ENCODE results near the gene DNAAF1.

The DNAAF1 gene

DNA sequence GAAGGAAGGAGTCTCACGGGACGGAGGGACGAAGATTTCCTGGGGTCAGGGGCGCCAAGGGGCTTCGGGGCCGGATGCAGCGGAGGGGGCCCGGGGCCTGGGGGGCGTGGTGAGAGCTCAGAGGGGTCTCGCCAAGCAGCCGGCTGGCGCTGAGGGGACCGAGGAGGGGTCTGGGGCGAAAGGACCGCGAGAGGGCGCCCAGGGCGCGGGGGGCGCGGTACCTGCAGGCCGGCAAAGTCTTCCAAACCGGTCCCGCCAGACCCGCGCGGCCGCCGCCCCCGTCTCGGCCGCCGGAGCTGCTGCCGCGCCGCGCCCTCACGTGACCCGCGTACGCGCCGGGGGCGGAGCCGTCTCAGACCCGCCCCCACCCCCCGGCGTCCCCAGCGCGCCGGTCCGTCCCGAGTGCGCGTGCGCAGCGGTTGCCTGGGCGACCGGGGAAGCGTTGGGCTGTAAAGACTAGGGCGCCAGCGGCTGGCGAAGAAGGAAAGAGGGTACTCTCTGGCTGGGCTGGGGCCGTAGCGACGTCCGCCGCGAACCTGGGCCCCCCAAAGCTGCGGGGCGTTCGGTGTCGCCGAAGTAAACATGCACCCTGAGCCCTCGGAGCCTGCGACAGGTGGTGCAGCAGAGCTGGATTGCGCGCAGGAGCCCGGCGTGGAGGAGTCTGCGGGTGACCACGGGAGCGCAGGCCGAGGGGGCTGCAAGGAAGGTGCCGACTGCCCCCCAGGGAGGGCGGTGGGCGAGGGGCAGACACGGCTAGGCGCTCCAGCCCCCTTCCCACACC is at the start of gene DNAAF1, which contains the start of gene HSDL1:
TSS of gene DNAAF1 (plus strand) at position 450 of the 781 bp plus-strand sequence. CDS start at position 583, 133 bp downstream.
TSS of gene HSDL1 (minus strand) at position 319 of the 781 bp plus-strand sequence. CDS start 13,856 bp downstream, outside the sequence.
- Histone ChIP-seq H3K27ac (ENCODE audit: low read depth in 2 of 2, low read length in 2 of 2) (peak within 1 kb of the TSS; percentile 55 to 67), H3K9me3 (ENCODE audit: control insufficient read depth in 2 of 2, low read length in 2 of 2) (no peaks in the 10 kb centered on the region), H3K4me3 (ENCODE audit: low read length in 2 of 2) (peak within 1 kb of the TSS; percentile 82), H3K27me3 (ENCODE audit: control insufficient read depth in 2 of 2, insufficient read depth in 2 of 2, low read length in 2 of 2) (no peaks in the 10 kb centered on the region), H3K9ac (ENCODE audit: low read depth in 1 of 2, low read length in 2 of 2) (peak within 1 kb of the TSS; percentile 68 to 70), H3K4me1 (ENCODE audit: control insufficient read depth in 2 of 2, insufficient read depth in 2 of 2, low read length in 2 of 2) (peaks cover 0 to 13% of the 10 kb centered on the region in 2 donors), H3K36me3 (ENCODE audit: control insufficient read depth in 2 of 2, insufficient read depth in 2 of 2, low read length in 2 of 2) (no peaks in the 10 kb centered on the region)

DNA sequence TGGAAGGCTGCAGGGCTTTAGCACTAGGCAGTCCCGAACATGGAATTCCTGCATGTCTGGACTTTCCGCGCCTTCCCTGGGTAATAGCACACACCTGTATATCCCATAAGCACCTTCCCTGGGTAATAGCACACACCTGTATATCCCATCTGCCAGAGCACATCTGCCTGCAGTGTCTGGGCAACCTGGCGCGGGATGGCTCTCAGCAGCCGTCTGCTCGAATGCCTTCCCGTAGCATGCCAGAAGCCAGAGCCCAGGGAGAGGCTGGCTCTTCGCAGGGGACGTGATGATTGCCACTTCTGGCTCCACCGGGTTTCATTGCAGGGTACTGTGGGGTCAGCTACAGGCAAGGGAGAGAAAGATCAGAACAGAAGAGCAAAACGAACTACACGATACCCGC is 49.6 kb upstream of the DNAAF1 start:
- Histone ChIP-seq H3K4me1 (ENCODE audit: control insufficient read depth in 2 of 2, insufficient read depth in 2 of 2, low read length in 2 of 2) (peaks cover 19 to 30% of the 10 kb centered on the region in 2 donors), H3K4me3 (ENCODE audit: low read length in 2 of 2) (no peak overlapping the region), H3K36me3 (ENCODE audit: control insufficient read depth in 2 of 2, insufficient read depth in 2 of 2, low read length in 2 of 2) (peaks cover 34 to 62% of the 10 kb centered on the region in 2 donors), H3K9ac (ENCODE audit: low read depth in 1 of 2, low read length in 2 of 2) (no peak overlapping the region), H3K27ac (ENCODE audit: low read depth in 2 of 2, low read length in 2 of 2) (peak overlapping the region; percentile 11 to 53), H3K27me3 (ENCODE audit: control insufficient read depth in 2 of 2, insufficient read depth in 2 of 2, low read length in 2 of 2) (no peaks in the 10 kb centered on the region), H3K9me3 (ENCODE audit: control insufficient read depth in 2 of 2, low read length in 2 of 2) (no peaks in the 10 kb centered on the region)

DNA sequence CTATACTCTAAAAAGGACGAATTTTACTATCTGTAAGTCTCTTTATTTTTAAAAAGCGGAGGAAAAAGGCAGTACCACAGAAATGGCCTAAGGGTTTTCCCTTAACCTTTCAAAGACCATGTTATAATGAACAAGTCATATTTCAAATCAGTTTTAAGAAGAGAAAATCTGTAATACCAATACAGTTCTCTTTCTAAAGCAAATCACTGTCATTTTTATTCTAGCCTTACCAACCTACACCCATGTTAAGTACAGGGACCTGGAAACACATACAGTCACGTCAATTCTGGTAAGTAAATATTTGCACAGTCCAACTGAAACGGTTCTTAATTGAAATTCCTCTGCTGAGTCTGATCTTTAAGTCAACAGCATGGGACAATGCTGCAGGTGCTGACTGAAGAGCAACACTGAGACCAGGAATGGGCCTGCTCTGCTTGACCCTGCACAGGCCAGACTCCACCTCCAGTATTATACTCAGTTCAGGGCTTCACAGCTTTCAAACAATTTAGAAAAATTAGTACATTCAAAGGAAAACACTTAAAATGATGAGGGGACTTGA is 48.6 kb upstream of the DNAAF1 start:
- Histone ChIP-seq H3K27me3 (ENCODE audit: control insufficient read depth in 2 of 2, insufficient read depth in 2 of 2, low read length in 2 of 2) (no peaks in the 10 kb centered on the region), H3K9me3 (ENCODE audit: control insufficient read depth in 2 of 2, low read length in 2 of 2) (no peaks in the 10 kb centered on the region), H3K4me1 (ENCODE audit: control insufficient read depth in 2 of 2, insufficient read depth in 2 of 2, low read length in 2 of 2) (peaks cover 19 to 30% of the 10 kb centered on the region in 2 donors), H3K36me3 (ENCODE audit: control insufficient read depth in 2 of 2, insufficient read depth in 2 of 2, low read length in 2 of 2) (peaks cover 33 to 56% of the 10 kb centered on the region in 2 donors), H3K4me3 (ENCODE audit: low read length in 2 of 2) (no peak overlapping the region), H3K27ac (ENCODE audit: low read depth in 2 of 2, low read length in 2 of 2) (peak overlapping the region; percentile 69 to 72), H3K9ac (ENCODE audit: low read depth in 1 of 2, low read length in 2 of 2) (peak overlapping the region in 1 of 2 donors; percentile 36)

DNA sequence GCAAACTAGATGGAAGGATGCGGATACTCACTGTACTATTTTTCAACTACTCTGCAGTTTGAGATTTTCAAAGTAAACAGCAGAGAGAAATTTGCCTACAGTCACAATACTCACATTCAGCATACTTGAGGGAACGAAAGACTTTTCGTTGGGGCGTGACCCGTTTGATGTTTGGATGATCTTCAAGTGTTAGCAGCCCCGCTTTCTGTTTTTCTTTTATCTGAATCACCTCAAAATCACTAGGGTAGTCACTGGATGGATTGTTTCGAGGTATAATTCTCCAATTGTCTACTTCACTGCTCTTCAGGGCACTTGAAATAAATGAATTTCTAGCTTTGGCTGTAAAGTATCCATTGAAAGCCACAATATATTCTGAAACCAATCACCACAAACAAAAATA is 46.2 kb upstream of the DNAAF1 start:
- H3K27ac ChIP-seq (ENCODE audit: low read depth in 2 of 2, low read length in 2 of 2) = no peak overlapping the region
- no peaks in the 10 kb centered on the region for H3K27me3 ChIP-seq (ENCODE audit: control insufficient read depth in 2 of 2, insufficient read depth in 2 of 2, low read length in 2 of 2)
- no peaks in the 10 kb centered on the region for H3K9me3 ChIP-seq (ENCODE audit: control insufficient read depth in 2 of 2, low read length in 2 of 2)
- H3K4me1 ChIP-seq (ENCODE audit: control insufficient read depth in 2 of 2, insufficient read depth in 2 of 2, low read length in 2 of 2) = peaks cover 8 to 19% of the 10 kb centered on the region in 2 donors
- no peak overlapping the region for H3K9ac ChIP-seq (ENCODE audit: low read depth in 1 of 2, low read length in 2 of 2)
- H3K4me3 ChIP-seq (ENCODE audit: low read length in 2 of 2) = no peak overlapping the region
- peaks cover 22 to 39% of the 10 kb centered on the region in 2 donors for H3K36me3 ChIP-seq (ENCODE audit: control insufficient read depth in 2 of 2, insufficient read depth in 2 of 2, low read length in 2 of 2)

DNA sequence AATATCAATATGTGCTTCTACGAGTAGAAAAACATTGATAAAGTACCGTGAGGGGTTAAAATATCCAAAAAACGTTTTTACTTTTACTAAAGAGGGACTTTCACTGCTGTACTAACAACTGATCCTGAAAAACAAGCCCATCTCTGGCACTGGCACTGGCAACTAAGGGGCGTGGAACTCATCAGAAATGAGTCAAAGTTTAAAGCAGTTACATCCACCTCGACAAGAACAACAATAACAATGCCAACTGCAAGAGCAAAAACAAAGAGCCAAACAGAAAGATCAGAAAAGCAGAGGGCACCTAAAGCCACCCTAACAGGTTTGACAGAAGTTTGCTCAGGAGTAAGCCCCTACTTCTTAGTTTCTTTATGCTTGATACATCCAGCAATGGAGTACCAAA is 41.4 kb upstream of the DNAAF1 start:
- no peak overlapping the region for H3K9ac ChIP-seq (ENCODE audit: low read depth in 1 of 2, low read length in 2 of 2)

DNA sequence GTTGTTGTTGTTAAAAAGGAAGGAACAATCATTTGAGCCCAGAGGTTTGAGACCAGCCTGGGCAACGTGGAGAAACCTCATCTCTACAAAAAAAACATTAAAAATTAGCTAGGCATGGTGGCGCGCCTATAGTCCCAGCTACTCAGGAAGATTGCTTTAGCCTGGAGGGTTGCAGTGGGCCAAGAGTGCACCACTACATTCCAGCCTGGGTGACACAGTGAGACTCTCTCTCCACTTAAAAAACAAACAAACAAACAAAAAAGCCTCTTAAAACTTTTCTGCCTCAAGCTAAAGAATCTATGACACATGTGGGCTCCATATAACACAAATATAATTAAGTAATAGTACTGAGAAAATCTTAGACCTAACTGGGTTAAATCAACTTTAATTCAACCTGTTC is 40.9 kb upstream of the DNAAF1 start:
- H3K36me3 ChIP-seq (ENCODE audit: control insufficient read depth in 2 of 2, insufficient read depth in 2 of 2, low read length in 2 of 2) = peaks cover 9 to 31% of the 10 kb centered on the region in 2 donors
- H3K4me1 ChIP-seq (ENCODE audit: control insufficient read depth in 2 of 2, insufficient read depth in 2 of 2, low read length in 2 of 2) = peaks cover 0 to 5% of the 10 kb centered on the region in 2 donors
- no peaks in the 10 kb centered on the region for H3K27me3 ChIP-seq (ENCODE audit: control insufficient read depth in 2 of 2, insufficient read depth in 2 of 2, low read length in 2 of 2)

More for the DNA sequence above, 41.4 kb upstream of the DNAAF1 start:
- Histone ChIP-seq H3K27ac (ENCODE audit: low read depth in 2 of 2, low read length in 2 of 2) (peak overlapping the region in 1 of 2 donors; percentile 17), H3K9me3 (ENCODE audit: control insufficient read depth in 2 of 2, low read length in 2 of 2) (no peaks in the 10 kb centered on the region), H3K27me3 (ENCODE audit: control insufficient read depth in 2 of 2, insufficient read depth in 2 of 2, low read length in 2 of 2) (no peaks in the 10 kb centered on the region), H3K36me3 (ENCODE audit: control insufficient read depth in 2 of 2, insufficient read depth in 2 of 2, low read length in 2 of 2) (peaks cover 7 to 29% of the 10 kb centered on the region in 2 donors), H3K4me3 (ENCODE audit: low read length in 2 of 2) (no peak overlapping the region), H3K4me1 (ENCODE audit: control insufficient read depth in 2 of 2, insufficient read depth in 2 of 2, low read length in 2 of 2) (peaks cover 0 to 5% of the 10 kb centered on the region in 2 donors)

DNA sequence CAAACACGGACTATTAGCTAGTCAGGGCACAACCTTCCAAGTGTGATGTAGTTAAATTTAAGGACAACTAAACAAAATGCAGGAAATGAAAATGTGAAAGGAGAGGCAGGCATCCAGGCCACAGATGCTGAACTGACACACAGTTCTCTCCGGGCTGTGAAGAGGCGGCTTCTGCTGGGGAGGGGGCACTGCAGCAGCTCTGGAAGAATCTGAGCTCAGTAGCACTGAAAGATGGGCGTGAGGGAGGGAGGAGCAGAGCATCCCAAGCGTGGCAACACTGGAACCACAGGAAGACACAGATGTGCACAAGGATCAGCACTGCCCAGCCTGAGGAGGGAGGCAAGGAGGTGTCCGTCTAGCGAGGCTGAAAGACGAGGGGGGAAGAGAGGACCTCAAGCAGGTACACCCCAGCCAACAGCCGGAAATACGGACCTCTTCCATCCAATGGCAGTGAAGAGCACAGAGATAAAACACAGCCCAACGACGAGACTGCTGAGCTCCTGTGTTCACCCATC is 39.8 kb upstream of the DNAAF1 start:
- Histone ChIP-seq H3K9me3 (ENCODE audit: control insufficient read depth in 2 of 2, low read length in 2 of 2) (no peaks in the 10 kb centered on the region), H3K27ac (ENCODE audit: low read depth in 2 of 2, low read length in 2 of 2) (no peak overlapping the region), H3K9ac (ENCODE audit: low read depth in 1 of 2, low read length in 2 of 2) (no peak overlapping the region), H3K4me1 (ENCODE audit: control insufficient read depth in 2 of 2, insufficient read depth in 2 of 2, low read length in 2 of 2) (peaks cover 0 to 5% of the 10 kb centered on the region in 2 donors), H3K4me3 (ENCODE audit: low read length in 2 of 2) (no peak overlapping the region), H3K27me3 (ENCODE audit: control insufficient read depth in 2 of 2, insufficient read depth in 2 of 2, low read length in 2 of 2) (no peaks in the 10 kb centered on the region), H3K36me3 (ENCODE audit: control insufficient read depth in 2 of 2, insufficient read depth in 2 of 2, low read length in 2 of 2) (peaks cover 11 to 31% of the 10 kb centered on the region in 2 donors)

More for the DNA sequence above, 40.9 kb upstream of the DNAAF1 start:
- H3K27ac ChIP-seq (ENCODE audit: low read depth in 2 of 2, low read length in 2 of 2) = no peak overlapping the region
- H3K4me3 ChIP-seq (ENCODE audit: low read length in 2 of 2) = no peak overlapping the region
- no peaks in the 10 kb centered on the region for H3K9me3 ChIP-seq (ENCODE audit: control insufficient read depth in 2 of 2, low read length in 2 of 2)
- no peak overlapping the region for H3K9ac ChIP-seq (ENCODE audit: low read depth in 1 of 2, low read length in 2 of 2)

DNA sequence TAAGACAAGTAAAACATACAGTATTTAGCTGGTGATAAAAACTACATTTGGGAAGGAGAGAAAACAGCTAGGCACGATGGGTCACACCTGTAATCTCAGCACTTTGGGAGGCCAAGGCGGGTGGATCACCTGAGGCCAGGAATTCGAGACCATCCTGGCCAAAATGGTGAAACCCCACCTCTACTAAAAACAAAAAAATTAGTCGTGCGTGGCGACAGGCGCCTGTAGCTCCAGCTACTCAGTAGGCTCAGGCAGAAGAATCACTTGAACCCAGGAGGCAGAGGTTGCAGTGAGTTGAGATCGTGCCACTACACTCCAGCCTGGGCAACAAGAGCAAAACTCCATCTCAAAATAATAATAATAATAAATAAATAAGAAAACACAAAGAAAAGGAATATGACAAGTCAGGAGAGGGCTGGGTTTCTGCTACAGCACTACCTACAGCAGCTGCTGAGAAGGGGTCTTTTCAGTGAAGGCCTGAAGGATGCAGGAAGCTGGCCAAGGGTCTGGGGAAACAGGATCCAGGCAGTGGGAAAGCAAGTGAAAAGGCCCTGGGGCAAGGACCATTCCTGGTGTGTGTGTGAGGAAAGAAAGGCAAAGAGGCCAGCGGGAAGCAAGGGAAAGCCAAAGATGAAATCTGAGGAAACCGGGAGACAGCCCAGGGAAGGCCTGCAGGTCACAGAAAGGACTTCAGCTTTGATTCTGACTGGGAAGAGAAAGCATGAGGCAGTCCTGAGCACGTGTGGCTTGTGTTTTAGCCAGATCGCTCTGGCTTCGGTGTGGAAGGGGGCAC is 39.0 kb upstream of the DNAAF1 start:
- Histone ChIP-seq H3K27me3 (ENCODE audit: control insufficient read depth in 2 of 2, insufficient read depth in 2 of 2, low read length in 2 of 2) (no peaks in the 10 kb centered on the region), H3K27ac (ENCODE audit: low read depth in 2 of 2, low read length in 2 of 2) (no peak overlapping the region), H3K9me3 (ENCODE audit: control insufficient read depth in 2 of 2, low read length in 2 of 2) (no peaks in the 10 kb centered on the region), H3K9ac (ENCODE audit: low read depth in 1 of 2, low read length in 2 of 2) (no peak overlapping the region), H3K36me3 (ENCODE audit: control insufficient read depth in 2 of 2, insufficient read depth in 2 of 2, low read length in 2 of 2) (peaks cover 11 to 37% of the 10 kb centered on the region in 2 donors), H3K4me3 (ENCODE audit: low read length in 2 of 2) (no peak overlapping the region), H3K4me1 (ENCODE audit: control insufficient read depth in 2 of 2, insufficient read depth in 2 of 2, low read length in 2 of 2) (peaks cover 3 to 5% of the 10 kb centered on the region in 2 donors)

DNA sequence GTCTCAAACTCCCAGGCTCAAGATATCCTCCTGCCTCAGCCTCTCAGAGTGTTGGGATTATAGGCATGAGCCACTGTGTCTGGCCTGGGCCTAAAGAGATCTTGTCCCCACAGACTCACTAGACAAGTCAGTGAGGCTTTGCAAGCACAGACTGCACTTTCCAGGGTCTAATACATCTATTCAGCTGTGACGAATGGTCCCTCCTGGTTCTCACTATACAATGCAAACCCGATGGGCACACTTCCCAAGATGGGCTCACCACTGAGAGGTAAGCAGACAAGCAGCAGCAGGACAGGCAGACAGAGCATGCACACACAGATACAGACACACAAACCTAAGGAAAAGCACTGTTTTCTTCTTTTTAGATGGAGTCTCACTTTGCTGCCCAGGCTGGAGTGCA is 37.2 kb upstream of the DNAAF1 start:
- no peaks in the 10 kb centered on the region for H3K9me3 ChIP-seq (ENCODE audit: control insufficient read depth in 2 of 2, low read length in 2 of 2)
- no peak overlapping the region for H3K27ac ChIP-seq (ENCODE audit: low read depth in 2 of 2, low read length in 2 of 2)
- H3K36me3 ChIP-seq (ENCODE audit: control insufficient read depth in 2 of 2, insufficient read depth in 2 of 2, low read length in 2 of 2) = peaks cover 11 to 32% of the 10 kb centered on the region in 2 donors
- no peak overlapping the region for H3K9ac ChIP-seq (ENCODE audit: low read depth in 1 of 2, low read length in 2 of 2)
- H3K27me3 ChIP-seq (ENCODE audit: control insufficient read depth in 2 of 2, insufficient read depth in 2 of 2, low read length in 2 of 2) = no peaks in the 10 kb centered on the region
- no peak overlapping the region for H3K4me3 ChIP-seq (ENCODE audit: low read length in 2 of 2)
- peaks cover 3 to 5% of the 10 kb centered on the region in 2 donors for H3K4me1 ChIP-seq (ENCODE audit: control insufficient read depth in 2 of 2, insufficient read depth in 2 of 2, low read length in 2 of 2)

Measured in mucosa of rectum (tissue), 2 donors.